ENCODE results near the gene PRPF31. TPM values are rescaled to one million over a fixed set of nuclear protein-coding genes. Genes with fewer than 3 reads are reported as not detected.

PRPF31 gene
- total RNA-seq, 1 experiment from 2014 or later: 162 TPM

DNA sequence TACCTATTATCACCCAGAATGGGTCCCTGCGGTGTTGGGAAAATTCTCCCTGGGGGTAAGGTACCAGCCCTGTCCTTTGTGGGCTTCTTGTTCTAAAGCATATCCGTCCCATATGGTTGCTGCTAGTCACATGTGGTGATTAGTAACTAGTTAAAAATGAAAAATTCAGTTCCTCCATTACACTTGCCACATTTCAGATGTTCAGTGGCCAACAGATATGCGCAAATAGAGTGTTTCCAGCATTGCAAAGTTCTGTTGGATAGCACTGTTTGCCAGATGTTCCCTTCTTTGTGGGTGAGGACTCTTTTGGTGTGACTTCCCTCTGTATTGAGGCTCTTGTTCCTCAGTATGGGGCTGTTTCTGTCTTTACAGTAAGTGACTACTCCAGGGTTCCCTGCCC, 25.8 kb downstream of the PRPF31 start:
- no peak for DNase-seq (ENCODE audit: low spot score)

DNA sequence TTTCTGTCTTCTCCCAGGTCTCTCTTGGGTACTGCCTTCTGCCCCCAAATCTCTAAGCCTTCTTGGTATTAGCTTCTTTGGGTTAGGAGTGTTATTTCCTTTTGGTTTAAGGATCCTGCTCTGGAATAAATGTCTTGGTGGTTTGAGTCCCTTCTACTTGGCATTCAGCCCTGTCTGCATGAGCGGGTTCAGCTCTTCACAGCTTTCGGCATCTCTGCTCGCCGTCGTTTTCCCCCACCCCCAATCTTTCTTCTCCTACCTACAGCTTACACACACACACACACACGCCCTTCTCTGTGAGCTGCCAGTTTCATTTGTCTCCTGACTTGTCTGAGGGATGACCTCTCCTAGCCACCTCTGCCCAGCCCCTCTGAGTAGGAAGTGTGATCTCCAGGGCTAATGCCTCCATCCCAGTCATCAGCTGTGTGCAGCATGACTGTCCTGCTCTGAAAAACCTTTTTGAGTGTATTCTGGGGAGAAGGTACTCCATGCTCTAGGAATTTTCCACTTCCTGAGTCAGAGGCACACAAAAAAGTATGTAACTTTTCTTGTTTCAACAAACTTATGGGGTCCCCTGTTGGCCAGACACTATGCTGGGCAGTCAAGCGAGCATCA, 26.7 kb downstream of the PRPF31 start:
- DNase-seq (ENCODE audit: low spot score): no peak

DNA sequence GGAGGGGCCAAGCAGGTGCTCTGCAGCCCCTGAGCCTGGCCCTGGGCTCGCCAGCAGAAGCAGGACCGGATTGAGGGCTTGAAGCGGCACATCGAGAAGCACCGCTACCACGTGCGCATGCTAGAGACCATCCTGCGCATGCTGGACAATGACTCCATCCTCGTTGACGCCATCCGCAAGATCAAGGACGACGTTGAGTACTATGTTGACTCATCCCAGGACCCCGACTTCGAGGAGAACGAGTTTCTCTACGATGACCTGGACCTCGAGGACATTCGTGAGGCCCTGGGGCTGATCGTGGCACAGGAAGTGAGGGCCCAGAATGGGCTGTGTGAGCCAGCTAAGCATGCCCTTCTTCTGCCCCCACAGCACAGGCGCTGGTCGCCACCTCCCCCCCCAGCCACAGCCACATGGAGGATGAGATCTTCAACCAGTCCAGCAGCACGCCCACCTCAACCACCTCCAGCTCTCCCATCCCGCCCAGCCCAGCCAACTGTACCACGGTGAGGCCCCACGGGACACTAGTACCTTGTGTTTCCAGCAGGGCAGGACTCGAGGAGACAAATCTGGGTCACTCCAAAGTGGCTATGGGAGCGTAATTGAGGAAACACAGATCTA, 30.1 kb downstream of the PRPF31 start:
- DNase-seq (ENCODE audit: low spot score): no peak

DNA sequence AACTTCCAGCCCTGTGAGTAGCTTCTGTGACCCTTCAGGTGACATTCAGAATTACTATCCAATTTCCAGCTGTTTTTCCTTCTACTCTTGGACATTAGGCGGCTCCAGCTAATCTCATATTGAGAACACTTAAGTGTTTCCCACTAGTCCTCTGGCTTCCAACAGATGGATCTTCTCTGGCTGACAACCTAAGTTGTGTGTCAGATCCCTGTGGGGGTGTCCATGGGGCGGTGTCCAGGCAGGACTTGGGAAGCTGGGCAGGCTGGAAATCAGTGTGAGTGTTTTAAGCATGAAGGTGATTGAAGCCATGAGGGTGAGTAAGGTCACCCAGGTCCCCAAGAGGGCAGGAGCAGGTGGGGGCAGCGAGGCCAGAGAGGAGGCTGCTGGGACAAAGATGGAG, 32.1 kb downstream of the PRPF31 start:
- no peak for DNase-seq (ENCODE audit: low spot score)

DNA sequence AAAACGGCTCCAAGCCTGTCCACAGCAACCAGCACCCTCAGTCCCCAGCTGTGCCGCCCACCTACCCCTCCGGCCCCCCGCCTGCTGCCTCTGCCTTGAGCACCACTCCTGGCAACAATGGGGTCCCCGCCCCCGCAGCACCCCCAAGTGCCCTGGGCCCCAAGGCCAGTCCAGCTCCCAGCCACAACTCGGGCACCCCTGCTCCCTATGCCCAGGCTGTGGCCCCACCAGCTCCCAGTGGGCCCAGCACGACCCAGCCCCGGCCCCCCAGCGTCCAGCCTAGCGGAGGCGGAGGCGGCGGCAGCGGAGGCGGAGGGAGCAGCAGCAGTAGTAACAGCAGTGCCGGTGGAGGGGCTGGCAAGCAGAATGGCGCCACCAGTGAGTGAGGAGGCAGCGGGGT, 32.6 kb downstream of the PRPF31 start:
- no peak for DNase-seq (ENCODE audit: low spot score)

DNA sequence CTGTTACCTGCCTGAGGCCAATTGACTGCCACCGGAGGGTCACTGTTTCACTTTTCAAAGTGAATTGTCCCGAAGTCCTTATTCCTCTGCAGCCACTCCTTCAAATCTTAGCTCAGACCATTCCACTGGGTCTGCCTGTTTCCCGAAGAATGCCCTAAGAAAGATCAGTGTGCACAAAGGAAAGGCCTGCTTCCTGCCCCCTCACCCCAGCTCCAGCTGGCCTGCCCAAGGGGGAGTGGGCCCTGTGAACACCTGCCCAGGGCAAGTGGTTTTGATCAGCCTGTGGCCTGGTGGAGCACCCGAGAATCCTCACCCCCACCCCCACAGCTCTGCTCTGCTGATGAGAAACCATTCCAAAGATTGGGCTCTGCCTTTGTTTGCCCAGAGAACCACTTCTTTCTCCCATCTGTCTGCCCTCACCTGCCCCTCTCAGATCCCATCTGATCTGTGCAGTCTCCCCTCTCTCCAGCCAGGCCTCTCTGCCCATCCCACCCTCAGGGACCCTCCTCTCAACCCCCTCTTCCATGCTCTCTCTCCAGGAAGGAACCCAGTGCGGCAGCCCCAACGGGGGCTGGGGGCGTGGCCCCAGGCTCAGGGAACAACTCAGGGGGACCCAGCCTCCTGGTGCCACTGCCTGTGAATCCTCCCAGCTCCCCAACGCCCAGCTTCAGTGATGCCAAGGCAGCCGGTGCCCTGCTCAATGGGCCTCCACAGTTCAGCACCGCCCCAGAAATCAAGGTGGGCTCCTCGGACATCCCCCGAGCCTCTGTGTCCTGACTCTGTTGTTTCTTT, 33.7 kb downstream of the PRPF31 start:
- DNase-seq (ENCODE audit: low spot score): no peak

DNA sequence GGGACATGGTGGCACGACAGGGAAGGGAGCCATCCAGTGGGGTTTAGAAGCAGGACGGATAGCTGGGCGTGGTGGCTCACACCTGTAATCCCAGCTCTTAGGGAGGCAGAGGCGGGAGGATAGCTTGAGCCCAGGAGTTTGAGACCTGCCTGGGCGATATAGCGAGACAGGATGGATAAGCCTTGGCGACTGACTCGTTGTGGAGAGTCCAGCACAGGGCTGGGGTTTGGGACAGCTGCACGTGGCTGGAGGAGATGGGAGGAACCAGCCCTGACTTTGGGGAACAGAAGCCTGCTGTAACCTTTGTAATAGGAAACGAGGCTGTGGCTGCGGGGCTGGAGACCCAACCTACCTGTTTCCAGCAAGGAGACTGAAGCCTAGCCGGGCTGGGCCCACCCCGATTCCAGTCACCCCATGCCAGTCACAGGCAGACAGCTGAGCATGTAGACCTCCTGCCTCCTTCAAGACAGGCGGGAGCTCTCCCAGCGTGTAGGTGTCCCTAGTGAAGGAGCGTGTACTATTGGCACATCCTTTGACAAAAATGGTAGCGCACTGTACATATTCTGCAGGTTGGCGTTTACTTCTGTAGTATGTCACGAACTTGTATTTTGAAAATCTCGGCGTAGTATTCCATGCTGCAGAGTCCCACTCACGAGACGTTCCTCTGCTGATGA, 35.9 kb downstream of the PRPF31 start:
- DNase-seq (ENCODE audit: low spot score): no peak

DNA sequence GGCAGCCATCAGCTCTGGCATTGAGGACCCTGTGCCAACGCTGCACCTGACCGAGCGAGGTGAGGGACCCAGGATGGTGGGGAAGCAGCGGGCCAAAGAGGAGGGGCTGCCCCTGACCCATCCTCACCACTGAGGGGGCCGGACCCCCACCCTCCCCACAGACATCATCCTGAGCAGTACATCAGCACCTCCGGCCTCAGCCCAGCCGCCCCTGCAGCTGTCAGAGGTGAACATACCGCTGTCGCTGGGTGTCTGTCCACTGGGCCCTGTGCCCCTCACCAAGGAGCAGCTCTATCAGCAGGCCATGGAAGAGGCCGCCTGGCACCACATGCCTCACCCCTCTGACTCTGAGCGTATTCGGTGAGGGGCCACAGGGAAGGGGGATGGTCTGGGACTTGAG, 36.7 kb downstream of the PRPF31 start:
- no peak for DNase-seq (ENCODE audit: low spot score)

DNA sequence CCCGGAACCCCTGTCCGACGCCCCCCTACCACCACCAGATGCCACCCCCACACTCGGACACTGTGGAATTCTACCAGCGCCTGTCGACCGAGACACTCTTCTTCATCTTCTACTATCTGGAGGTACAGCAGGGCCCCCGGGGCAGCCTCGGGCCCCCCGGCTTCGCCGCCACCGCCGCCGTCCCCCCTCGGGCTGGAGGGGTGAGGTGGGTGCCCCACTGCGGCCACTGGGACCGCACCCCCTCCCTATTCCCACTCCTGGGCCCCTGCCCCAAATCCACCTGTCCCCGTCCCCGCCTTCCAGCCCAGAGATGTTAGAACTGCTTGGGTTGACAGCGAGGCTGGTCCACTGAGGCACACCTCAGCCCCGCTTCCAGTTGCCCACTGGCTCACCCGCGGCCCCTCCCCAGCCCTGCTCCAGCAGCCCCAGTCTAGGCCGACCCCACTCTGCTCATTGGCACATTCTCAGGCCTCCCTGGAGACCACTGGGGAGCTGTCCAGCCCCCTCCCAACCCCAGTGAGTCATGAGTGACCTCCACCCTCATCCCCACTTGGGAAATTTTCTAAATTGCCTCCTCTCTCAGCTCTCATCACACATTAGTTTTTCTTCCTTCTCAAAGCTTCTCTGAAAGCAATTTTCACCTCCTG, 37.4 kb downstream of the PRPF31 start:
- no peak for DNase-seq (ENCODE audit: low spot score)

DNA sequence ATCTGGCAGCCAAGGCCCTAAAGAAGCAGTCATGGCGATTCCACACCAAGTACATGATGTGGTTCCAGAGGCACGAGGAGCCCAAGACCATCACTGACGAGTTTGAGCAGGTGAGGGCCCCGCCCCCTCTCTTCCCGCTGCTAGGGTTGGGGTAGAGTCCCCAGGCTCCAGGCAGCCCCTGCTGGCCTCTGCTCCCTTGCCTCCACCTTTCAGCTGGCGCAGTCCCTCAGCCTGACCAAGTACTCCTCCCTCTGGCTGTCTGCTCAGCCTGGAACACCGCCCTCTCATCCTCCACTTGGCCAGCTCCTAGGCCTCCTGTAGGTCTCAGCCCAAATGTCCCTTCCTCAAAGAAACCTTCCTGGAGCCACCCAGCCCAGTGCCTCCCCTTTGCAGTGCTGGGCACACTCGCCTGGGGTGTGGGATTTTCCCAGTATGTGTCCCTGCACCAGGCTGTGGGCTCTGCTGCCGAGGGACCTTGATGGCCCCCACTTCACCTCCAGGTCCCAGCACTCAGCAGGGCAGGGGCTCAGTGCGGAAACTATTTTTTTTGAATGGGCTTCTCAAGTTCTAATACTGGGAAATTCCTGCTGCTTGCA, 38.3 kb downstream of the PRPF31 start:
- no peak for DNase-seq (ENCODE audit: low spot score)

DNA sequence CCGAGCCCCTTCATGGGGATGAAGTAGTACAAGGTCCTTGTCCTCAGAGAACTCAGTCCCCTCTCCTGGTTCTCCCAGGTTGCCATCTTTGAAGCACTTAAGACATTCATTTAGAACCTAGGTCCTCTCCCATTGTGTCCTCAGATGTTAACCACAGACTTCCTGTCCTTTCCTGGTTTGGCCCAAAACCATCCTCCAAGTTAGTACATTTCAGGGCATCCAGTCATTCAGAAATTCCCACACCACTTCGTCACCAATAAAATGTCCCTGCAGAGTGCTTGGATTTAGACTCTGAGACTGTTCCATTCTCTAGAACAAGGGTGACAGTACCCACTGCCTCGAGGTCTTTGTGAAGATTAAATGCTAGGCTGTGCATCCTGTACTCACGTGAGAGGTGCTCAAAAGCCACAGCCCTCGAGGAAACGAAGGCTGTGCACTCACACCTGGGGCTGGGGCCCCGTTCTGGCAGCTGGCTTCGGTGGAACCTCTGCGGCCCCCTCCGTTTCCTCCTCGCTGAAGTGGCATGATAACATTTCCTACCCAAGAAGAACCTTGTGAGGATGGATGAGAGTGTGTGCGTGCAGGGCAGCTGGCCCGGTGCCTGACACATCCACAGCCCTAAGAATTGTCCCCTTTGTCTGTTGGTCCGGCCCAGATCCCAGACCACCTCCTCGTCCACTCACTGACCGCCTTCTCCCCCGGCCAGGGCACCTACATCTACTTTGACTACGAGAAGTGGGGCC, 39.2 kb downstream of the PRPF31 start:
- DNase-seq (ENCODE audit: low spot score): peak; percentile 90

DNA sequence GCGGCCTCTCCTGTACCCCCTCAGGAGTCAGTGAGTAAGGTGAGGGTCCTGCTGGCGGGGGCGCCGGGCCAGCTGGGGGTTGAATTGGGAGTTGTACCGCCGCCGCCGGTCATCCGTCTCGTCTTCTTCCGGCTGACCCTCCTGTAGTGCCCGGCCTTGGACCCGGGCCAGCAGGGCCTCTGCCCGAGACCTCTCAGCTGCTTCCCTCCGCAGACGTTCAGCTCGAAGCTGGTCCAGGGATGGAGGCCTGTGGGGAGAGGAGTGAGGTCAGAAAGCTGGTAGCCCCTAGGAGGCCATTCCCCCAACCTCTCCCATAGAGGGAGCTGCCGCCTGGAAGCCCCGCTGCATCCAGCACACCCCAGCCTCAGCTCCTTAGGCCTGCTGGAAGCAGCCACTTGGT, 40.1 kb downstream of the PRPF31 start:
- no peak for DNase-seq (ENCODE audit: low spot score)

DNA sequence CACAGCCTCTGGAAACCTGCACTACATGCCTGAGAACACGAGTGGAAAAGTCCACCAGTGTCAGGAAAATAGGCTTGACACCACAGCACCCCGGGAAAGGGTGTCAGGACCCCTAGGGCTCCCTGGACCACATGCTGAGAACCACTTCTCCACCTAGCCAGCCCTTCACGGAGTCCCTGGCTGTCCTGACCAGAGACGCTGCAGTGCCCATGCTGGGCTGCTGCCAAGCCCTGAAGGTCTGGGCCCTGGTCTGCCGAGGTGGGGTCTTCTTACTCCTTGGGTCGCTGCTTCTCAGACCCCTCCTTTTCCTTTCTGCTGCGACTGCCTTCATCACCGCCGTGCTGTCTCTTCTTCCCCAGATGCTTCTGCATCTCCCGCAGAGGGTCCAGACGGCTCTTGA, 40.9 kb downstream of the PRPF31 start:
- no peak for DNase-seq (ENCODE audit: low spot score)

DNA sequence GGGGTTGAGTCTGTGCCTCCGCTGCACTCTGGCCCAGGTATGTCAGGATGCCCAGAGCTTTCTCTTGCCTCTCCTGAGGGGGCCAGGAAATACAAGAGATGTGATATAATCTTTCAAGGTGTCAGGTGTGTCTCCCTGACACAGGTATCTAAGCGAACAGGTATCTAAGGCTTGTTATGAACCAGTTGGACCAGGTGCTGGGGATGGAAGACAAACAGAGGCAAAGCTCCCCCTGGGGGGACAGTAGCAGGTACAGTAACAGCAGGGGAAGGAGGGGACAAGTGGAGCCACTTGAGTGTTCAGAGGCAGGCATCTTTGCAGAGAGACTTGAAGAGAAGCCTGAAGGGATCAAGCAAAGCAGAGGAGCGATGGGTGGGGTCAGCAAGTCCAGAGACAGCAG, 41.4 kb downstream of the PRPF31 start:
- DNase-seq (ENCODE audit: low spot score): no peak

DNA sequence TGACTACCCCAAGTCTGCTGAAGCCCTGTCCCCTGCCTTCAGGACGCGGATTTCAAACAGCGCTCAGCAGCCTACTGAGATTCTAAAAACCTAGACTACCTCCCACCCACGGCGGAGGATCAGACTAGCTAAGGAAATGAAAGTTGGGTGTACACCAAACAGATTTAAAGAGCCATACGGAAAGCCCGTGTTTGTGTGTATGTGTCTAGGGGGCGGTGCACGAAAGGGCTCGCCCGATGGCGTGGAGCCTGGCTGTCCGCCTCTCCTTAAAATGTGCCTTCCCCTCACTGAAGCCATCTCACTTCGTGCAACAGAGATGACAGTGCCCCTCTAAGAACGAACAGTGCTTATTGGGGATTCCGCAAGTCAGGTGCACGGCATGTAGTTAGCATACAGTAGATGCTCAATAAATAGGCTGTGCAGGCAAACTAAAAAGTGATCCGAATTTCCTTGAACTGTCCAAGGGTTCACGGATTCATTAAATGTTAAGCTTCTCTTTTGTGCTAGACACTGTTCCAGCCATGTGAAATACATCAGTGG, 43.3 kb downstream of the PRPF31 start:
- DNase-seq (ENCODE audit: low spot score): peak; percentile 46

DNA sequence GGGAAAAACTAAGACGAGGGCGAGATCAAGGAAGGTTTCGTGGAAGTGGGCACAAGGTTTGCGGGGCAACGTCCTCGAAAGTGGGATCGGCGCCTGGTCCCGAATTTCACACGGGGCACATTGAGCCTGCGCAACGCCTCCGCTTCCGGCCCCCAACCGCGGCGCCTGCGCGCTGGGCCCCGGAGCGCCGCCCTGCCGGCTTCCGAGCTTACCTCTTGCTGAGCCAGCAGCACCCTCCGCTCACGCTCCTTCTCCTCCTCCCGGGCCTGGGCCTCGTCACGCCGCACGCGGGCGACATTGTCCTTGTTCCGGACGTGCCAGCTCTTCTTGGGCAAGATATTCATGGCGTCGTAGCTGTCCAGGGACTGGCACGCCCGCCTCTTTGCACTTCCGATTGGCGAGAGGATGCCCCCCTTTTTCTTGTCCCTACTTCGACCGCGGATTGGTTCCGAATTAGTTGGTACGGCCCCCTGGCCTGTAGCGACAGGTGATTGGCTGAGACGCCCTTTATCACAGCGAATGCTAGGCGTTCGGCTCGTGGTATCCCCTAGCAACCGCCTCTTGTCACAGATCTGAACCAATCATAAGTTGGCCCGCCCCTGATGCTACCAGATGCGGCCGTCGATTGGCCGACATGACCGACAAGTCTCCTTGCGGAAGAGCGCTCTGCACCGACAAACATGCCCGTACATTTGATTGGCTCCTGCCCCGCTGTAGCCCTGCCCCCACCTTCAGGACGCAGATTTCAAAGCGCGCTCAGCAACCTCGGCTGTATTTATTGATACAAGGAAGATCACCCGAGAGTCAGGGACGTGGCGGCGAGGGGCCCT, 44.0 kb downstream of the PRPF31 start, which contains the start of gene LENG1:
Gene LENG1, minus strand, starts transcription at position 370 of the 830 bp plus-strand sequence. Its CDS starts 26 bp downstream, at position 344.
- DNase-seq (ENCODE audit: low spot score): peak; percentile 100

DNA sequence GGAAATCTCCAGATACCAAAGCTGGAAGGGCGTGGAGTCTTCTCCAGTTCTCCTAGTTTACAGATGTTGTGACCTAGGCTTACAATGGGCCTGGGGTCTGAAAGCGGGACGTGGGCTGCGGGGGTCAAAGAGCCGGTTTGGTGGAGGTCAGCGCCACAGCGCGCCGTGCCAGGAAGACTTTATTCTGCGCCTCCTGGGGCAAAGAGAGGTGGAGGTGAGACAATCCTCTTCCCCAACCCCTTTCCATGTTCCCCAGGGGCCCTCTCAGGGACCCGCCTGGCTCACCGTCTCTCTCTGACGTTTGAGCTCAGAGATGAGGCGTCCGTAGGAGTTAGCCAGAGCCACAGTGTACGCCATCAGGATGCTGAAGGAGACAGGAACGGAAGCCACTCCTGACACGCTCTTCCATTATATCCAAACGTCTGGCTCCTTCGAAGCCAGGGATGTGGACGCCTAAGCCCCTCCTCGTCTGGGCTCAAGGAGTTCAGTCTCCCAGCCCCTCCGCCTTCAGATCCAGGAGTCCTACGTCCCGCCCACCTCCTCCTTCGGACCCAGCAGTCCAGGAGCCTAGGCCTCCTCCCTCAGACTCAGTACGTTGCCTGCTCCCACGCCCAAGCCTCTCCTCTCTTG, 44.7 kb downstream of the PRPF31 start:
- no peak for DNase-seq (ENCODE audit: low spot score)

DNA sequence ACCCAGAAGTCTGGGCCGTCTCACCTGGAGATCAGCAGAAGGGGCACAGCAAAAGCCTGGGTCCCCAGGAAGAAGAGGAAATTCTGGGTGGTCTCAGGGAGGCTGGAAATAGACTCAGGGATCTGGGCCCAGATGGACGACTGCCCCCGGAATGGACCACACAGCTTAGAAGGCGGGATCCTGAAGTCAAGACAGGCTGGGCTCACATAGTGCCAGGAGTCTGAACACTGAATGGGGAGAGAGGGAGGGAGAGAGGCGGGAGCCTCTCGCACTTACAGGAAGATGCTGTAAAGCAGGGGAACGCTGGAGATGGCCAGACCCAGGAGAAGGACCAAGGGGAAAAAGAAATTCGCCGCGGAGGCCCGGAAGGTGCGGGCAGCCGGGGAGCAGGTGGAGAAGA, 45.3 kb downstream of the PRPF31 start:
- no peak for DNase-seq (ENCODE audit: low spot score)

DNA sequence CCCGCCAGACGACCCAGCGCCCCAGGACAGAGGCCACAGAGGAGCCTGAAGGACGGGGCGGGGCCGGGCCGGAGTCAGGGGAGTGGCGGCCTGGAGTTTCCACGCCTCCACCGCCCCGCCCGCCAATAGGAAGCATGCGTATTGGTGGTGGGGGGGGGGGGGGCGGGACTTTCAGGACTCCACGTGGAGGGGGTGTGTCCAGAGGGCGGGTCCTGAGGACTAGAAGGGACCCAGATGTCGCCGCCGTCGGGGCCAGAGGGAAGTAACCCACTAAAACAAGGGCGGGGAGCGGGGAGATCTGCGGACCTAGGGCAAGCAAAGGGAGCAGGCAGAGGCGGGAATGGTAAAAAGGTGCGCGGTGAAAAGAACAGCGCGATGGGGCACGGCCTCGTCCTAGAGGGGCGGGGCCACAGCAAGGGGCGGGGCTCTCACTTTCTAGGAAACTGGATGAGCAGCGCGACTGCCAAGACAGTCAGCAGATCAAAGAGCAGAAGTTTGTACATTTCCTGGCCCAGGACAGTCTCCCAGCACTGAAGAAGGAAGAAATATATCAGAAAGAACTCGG, 46.8 kb downstream of the PRPF31 start:
- DNase-seq (ENCODE audit: low spot score): no peak

Measured in A172 (cell line).